GM12864 (cell line): ENCODE results near the gene NUP214.
"Not testable (repeated sequence)": the region's sequence is repeated elsewhere in the genome, so short reads cannot be mapped to it uniquely, and the experiment has no call there.

Experiments
- DNase-seq: peaks from one replicate; pipeline ENCODE4 v3.0.0-alpha.2; 2011; ENCODE audit warnings: low read depth
- H3K4me3 ChIP-seq: 2 replicates; pipeline ENCODE4 v1.5.1; 2011; ENCODE audit warnings: mild to moderate bottlenecking, low read depth, low read length, control low read depth
- CTCF ChIP-seq: IDR thresholded peaks from 2 replicates; pipeline ENCODE4 v1.5.1; 2011; ENCODE audit warnings: low read depth, mild to moderate bottlenecking, moderate library complexity, low read length, control low read depth, inconsistent platforms; ENCODE audit errors: missing control alignments

Gene NUP214

GRCh38 chr9:131197160-131197911 lies 72.0 kb downstream of the NUP214 start:
- no peak for DNase-seq
- no peak for TF ChIP-seq CTCF
- H3K4me3 ChIP-seq, result no peak overlapping the region

DNA sequence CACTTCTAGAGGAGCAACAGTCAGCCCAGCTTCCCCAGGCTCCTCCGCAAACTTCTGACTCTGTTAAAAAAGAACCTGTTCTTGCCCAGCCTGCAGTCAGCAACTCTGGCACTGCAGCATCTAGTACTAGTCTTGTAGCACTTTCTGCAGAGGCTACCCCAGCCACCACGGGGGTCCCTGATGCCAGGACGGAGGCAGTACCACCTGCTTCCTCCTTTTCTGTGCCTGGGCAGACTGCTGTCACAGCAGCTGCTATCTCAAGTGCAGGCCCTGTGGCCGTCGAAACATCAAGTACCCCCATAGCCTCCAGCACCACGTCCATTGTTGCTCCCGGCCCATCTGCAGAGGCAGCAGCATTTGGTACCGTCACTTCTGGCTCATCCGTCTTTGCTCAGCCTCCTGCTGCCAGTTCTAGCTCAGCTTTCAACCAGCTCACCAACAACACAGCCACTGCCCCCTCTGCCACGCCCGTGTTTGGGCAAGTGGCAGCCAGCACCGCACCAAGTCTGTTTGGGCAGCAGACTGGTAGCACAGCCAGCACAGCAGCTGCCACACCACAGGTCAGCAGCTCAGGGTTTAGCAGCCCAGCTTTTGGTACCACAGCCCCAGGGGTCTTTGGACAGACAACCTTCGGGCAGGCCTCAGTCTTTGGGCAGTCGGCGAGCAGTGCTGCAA lies 72.8 kb downstream of the NUP214 start:
- no peak for TF ChIP-seq CTCF
- no peak overlapping the region for H3K4me3 ChIP-seq
- DNase-seq, result no peak

GRCh38 chr9:131201856-131202255 lies 76.5 kb downstream of the NUP214 start:
- H3K4me3 ChIP-seq, result no peak overlapping the region
- TF ChIP-seq CTCF, result no peak
- no peak for DNase-seq

- TF ChIP-seq CTCF, result peak; percentile 49
- DNase-seq, result no peak
- H3K4me3 ChIP-seq, result no peak overlapping the region
These were observed 78.2 kb downstream of the NUP214 start for GRCh38 chr9:131203431-131204218.

GRCh38 chr9:131204285-131204684 lies 78.9 kb downstream of the NUP214 start:
- no peak for DNase-seq
- no peak overlapping the region for H3K4me3 ChIP-seq
- TF ChIP-seq CTCF, result no peak

- H3K4me3 ChIP-seq, result no peak overlapping the region
- no peak for TF ChIP-seq CTCF
- no peak for DNase-seq
These were observed 81.1 kb downstream of the NUP214 start for GRCh38 chr9:131206495-131206894.

GRCh38 chr9:131211920-131212319 lies 86.5 kb downstream of the NUP214 start:
- not testable (repeated sequence) for H3K4me3 ChIP-seq, DNase-seq
